IMR-90 (cell line): ENCODE results near the gene SDHD.

Experiments
- BHLHE40 ChIP-seq: fragments of 150-350 bp; IDR thresholded peaks from 2 replicates; pipeline ENCODE4 v1.6.1; 2016; ENCODE audit warnings: mild to moderate bottlenecking, low read depth, low read length
- CEBPB ChIP-seq: IDR thresholded peaks from 2 replicates; pipeline ENCODE4 v1.6.1; 2012; ENCODE audit warnings: low read depth, low read length, improper control_type of control experiment
- MXI1 ChIP-seq: IDR thresholded peaks from 2 replicates; pipeline ENCODE4 v1.6.1; 2012; ENCODE audit warnings: low read depth, mild to moderate bottlenecking, low read length, moderate library complexity, borderline replicate concordance
- POLR2A ChIP-seq: IDR thresholded peaks from 2 replicates; pipeline ENCODE4 v1.6.1; 2012; ENCODE audit warnings: mild to moderate bottlenecking, low read depth, low read length
- RAD21 ChIP-seq: IDR thresholded peaks from 2 replicates; pipeline ENCODE4 v1.6.1; 2012; ENCODE audit warnings: low read length, improper control_type of control experiment
- RFX5 ChIP-seq: IDR thresholded peaks from 2 replicates; pipeline ENCODE4 v1.8.0; 2012; ENCODE audit warnings: low read depth, mild to moderate bottlenecking, low read length, moderate library complexity
- USF2 ChIP-seq: fragments of 150-350 bp; IDR thresholded peaks from 2 replicates; pipeline ENCODE4 v1.6.1; 2017; ENCODE audit warnings: mild to moderate bottlenecking, antibody characterized with exemption, low read length, low read depth
- TF ChIP-seq, protein P1 (sequence below): conservative IDR thresholded peaks from 2 replicates; pipeline ENCODE4 v1.5.1; 2012; ENCODE audit warnings: mild to moderate bottlenecking, low read depth, low read length, improper control_type of control experiment

GRCh38 chr11:112051768-112052167 lies 34.9 kb upstream of the SDHD start:
- TF ChIP-seq, protein P1, sequence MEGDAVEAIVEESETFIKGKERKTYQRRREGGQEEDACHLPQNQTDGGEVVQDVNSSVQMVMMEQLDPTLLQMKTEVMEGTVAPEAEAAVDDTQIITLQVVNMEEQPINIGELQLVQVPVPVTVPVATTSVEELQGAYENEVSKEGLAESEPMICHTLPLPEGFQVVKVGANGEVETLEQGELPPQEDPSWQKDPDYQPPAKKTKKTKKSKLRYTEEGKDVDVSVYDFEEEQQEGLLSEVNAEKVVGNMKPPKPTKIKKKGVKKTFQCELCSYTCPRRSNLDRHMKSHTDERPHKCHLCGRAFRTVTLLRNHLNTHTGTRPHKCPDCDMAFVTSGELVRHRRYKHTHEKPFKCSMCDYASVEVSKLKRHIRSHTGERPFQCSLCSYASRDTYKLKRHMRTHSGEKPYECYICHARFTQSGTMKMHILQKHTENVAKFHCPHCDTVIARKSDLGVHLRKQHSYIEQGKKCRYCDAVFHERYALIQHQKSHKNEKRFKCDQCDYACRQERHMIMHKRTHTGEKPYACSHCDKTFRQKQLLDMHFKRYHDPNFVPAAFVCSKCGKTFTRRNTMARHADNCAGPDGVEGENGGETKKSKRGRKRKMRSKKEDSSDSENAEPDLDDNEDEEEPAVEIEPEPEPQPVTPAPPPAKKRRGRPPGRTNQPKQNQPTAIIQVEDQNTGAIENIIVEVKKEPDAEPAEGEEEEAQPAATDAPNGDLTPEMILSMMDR: no peak
- no peak for TF ChIP-seq POLR2A
- no peak for TF ChIP-seq BHLHE40
- TF ChIP-seq USF2: no peak
- TF ChIP-seq RAD21: no peak
- TF ChIP-seq RFX5: no peak
- TF ChIP-seq MXI1: no peak
- TF ChIP-seq CEBPB: no peak
